LNCAP (cell line): ENCODE data around the gene BST2.

Experiments
- TF ChIP-seq, protein P1 (sequence below): fragments of 450-650 bp; IDR thresholded peaks from 2 replicates; pipeline ENCODE4 v1.5.1; 2017; ENCODE audit warnings: mild to moderate bottlenecking

Gene BST2

GRCh38 chr19:17415121-17415520 is 9.7 kb upstream of the BST2 start:
- TF ChIP-seq, protein P1, sequence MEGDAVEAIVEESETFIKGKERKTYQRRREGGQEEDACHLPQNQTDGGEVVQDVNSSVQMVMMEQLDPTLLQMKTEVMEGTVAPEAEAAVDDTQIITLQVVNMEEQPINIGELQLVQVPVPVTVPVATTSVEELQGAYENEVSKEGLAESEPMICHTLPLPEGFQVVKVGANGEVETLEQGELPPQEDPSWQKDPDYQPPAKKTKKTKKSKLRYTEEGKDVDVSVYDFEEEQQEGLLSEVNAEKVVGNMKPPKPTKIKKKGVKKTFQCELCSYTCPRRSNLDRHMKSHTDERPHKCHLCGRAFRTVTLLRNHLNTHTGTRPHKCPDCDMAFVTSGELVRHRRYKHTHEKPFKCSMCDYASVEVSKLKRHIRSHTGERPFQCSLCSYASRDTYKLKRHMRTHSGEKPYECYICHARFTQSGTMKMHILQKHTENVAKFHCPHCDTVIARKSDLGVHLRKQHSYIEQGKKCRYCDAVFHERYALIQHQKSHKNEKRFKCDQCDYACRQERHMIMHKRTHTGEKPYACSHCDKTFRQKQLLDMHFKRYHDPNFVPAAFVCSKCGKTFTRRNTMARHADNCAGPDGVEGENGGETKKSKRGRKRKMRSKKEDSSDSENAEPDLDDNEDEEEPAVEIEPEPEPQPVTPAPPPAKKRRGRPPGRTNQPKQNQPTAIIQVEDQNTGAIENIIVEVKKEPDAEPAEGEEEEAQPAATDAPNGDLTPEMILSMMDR, result no peak

DNA sequence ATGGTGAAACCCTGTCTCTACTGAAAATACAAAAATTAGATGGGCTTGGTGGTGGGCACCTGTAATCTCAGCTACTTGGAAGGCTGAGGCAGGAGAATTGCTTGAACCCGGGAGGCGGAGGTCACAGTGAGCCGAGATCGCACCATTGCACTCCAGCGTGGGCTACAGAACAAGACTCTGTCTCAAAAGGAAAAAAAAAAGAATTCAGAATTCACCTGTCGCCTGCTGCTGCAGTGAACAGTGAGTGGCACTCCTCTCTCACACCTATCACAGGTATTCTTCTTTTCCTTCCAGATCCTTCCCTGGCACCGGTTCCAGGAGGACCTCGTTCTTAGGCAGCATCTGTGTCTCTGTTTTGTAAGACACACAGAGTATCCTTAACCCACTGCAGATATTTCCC is 8.7 kb upstream of the BST2 start:
- TF ChIP-seq, protein P1, result no peak

GRCh38 chr19:17411801-17412200 is 6.4 kb upstream of the BST2 start:
- TF ChIP-seq, protein P1, result no peak

DNA sequence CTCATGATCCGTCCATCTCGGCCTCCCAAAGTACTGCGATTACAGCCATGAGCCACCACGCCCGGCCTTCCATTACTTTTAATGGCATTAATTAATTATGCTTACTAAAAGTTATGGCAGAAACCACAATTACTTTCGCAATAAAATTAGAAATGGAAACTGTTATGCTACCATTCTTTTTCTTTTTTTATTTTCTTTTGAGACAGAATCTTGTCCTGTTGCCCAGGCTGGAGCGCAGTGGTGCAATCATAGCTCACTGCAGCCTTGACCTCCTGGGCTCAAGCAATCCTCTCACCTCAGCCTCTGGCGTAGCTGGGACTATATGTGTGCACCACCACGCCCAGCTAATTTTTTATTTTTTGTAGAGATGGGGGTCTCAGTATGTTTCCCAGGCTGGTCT is 4.6 kb upstream of the BST2 start:
- TF ChIP-seq, protein P1, result no peak

DNA sequence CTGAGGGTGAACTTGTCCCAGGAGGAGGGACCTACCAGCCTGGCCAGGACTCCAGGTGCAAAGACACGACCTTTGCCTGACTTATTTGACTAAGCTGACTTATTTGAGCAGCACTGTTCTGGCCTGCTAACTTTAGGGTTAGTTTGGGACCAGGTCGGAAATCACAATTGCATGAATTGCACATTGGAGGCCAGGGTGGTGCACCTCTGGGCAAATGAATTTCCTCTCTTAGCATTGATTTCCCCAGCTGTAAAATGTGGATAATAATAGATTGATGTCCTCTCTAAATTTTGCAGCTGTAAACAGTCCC is 1.4 kb upstream of the BST2 start:
- TF ChIP-seq, protein P1, result no peak

DNA sequence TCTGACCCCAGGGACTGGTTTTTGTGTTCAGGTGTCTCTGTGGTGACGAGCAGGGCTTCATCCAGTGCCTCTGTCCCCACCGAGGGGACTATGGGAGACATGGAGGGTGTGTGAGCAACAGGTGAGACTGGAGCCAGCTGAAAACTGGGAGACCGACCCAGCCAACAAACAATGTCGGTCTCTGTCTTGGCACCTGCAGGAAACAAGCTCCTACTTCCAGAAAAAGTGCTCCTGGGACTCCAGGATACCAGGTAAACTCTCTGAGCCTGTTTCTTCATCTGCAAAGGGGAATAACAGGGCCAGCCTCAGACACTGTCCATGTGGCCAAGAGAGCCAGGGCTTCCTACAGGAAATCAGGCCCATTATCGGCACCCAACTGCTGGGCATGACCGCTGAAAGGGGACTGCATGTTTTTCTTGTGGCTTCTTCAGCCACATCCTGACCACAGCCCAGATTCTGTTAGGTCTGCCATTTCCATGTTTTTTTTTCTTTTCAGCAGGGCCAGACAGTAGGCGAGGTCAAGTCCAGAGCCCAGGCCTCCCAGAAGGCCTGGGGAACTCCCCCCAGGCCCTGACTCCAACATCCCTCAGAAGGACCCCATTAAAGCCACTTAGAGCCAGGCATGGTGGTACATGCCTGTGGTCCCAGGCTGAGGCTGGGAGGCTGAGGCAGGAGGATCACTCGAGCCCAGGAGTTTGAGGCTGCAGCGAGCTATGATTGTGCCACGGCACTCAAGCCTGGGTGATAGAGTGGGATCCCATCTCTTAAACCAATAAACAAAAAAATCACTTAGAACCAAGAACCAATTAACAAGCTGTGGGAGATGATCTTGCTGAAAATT is 836 bp upstream of the BST2 start:
- TF ChIP-seq, protein P1, result no peak

DNA sequence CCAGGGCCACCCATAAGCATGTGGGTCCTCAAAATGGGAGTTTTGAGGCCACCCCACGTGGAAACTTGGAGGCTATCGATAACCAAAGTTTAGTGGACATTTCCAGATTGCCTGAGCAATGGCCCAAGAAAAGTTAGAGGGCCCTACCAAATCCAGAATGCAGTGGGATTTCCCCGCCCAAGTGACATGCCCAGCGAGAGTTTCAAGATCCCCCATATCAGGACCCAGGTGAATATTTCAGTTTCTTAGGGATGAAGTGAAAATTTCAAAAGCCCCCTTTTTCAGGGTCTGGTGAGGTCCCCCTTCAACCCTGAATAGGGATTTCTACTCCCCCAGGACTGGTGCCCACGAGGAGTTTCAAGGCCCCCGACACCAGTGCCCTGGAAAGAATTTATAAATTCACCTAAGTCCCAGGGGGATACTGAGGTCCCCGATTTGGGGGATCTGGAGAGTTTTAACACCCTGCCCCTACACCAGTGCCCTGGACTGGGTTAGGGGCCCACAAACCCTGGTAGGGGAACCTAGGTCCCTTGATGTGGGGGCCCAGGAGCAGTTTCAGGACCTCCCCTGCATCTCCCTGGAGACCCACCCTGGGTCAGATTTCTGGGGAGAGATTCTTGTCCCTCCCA is 695 bp downstream of the BST2 start:
- TF ChIP-seq, protein P1, result no peak
